HL-60 (cell line): ENCODE data around the gene OR5A1.

Experiments
- GABPA ChIP-seq: IDR thresholded peaks from 2 replicates; pipeline ENCODE4 v1.6.1; 2012; ENCODE audit warnings: low read depth
- POLR2AphosphoS5 ChIP-seq: IDR thresholded peaks from 2 replicates; pipeline ENCODE4 v1.6.1; 2012; ENCODE audit warnings: low read depth
- SPI1 ChIP-seq: IDR thresholded peaks from 2 replicates; pipeline ENCODE4 v1.6.1; 2012; ENCODE audit warnings: low read depth, mild to moderate bottlenecking, borderline replicate concordance
- TF ChIP-seq, protein P1 (sequence below): IDR thresholded peaks from one replicate; pipeline ENCODE4 v1.5.1; 2011; ENCODE audit warnings: low read length, control low read depth, inconsistent platforms; ENCODE audit not compliant: insufficient read depth
- TF ChIP-seq, protein P2 (sequence below): IDR thresholded peaks from 2 replicates; pipeline ENCODE4 v1.6.1; 2012; ENCODE audit warnings: low read depth; ENCODE audit not compliant: insufficient replicate concordance

DNA sequence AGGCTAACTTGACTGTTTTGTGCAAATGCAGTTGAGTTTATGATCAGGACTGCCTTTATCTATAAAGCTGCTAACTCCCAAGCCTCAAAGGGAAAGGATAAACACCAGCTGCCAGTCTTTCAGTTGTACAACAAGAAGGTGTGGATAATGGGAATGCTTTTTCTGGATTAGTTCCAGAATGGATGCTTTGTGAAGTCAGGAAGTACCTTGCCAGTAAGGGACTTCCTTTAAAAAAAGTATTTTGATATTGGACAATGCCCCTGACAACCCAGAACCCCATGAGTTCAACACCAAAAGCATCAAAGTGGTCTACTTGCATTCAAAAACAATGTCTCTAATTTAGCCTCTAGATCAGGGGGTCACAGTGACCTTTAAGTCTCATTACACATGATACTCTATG lies 42.1 kb upstream of the OR5A1 start:
- TF ChIP-seq, protein P1, sequence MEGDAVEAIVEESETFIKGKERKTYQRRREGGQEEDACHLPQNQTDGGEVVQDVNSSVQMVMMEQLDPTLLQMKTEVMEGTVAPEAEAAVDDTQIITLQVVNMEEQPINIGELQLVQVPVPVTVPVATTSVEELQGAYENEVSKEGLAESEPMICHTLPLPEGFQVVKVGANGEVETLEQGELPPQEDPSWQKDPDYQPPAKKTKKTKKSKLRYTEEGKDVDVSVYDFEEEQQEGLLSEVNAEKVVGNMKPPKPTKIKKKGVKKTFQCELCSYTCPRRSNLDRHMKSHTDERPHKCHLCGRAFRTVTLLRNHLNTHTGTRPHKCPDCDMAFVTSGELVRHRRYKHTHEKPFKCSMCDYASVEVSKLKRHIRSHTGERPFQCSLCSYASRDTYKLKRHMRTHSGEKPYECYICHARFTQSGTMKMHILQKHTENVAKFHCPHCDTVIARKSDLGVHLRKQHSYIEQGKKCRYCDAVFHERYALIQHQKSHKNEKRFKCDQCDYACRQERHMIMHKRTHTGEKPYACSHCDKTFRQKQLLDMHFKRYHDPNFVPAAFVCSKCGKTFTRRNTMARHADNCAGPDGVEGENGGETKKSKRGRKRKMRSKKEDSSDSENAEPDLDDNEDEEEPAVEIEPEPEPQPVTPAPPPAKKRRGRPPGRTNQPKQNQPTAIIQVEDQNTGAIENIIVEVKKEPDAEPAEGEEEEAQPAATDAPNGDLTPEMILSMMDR, result no peak
- TF ChIP-seq POLR2AphosphoS5 (no peak), GABPA (no peak), SPI1 (no peak)
- TF ChIP-seq, protein P2, sequence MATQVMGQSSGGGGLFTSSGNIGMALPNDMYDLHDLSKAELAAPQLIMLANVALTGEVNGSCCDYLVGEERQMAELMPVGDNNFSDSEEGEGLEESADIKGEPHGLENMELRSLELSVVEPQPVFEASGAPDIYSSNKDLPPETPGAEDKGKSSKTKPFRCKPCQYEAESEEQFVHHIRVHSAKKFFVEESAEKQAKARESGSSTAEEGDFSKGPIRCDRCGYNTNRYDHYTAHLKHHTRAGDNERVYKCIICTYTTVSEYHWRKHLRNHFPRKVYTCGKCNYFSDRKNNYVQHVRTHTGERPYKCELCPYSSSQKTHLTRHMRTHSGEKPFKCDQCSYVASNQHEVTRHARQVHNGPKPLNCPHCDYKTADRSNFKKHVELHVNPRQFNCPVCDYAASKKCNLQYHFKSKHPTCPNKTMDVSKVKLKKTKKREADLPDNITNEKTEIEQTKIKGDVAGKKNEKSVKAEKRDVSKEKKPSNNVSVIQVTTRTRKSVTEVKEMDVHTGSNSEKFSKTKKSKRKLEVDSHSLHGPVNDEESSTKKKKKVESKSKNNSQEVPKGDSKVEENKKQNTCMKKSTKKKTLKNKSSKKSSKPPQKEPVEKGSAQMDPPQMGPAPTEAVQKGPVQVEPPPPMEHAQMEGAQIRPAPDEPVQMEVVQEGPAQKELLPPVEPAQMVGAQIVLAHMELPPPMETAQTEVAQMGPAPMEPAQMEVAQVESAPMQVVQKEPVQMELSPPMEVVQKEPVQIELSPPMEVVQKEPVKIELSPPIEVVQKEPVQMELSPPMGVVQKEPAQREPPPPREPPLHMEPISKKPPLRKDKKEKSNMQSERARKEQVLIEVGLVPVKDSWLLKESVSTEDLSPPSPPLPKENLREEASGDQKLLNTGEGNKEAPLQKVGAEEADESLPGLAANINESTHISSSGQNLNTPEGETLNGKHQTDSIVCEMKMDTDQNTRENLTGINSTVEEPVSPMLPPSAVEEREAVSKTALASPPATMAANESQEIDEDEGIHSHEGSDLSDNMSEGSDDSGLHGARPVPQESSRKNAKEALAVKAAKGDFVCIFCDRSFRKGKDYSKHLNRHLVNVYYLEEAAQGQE, result no peak
